Tibial artery (tissue), 4 donors: Measurements from ENCODE around the gene POTEF.
"Not testable (repeated sequence)": the region's sequence is repeated elsewhere in the genome, so short reads cannot be mapped to it uniquely, and the experiment has no call there.

ENCODE experiments used
- DNase-seq, 2 donors: peaks; one replicate each; pipeline ENCODE4 v3.0.0-alpha.2; 2019
- H3K27ac ChIP-seq, 2 donors: fragments of 200-600 bp; sonication (generic) in 1 of 2; 1 replicate in 1 of 2; 2 replicates in 1 of 2; pipeline ENCODE4 v1.5.1; 2018 to 2019; ENCODE audit warnings: mild to moderate bottlenecking in 1 of 2
- H3K27me3 ChIP-seq, 2 donors: fragments of 200-600 bp; sonication (generic) in 1 of 2; one replicate each; pipeline versions ENCODE4 v1.5.1 to v1.6.0; 2016 to 2019
- H3K36me3 ChIP-seq, 3 donors: fragments of 200-600 bp; sonication (generic) in 2 of 3; one replicate each; pipeline ENCODE4 v1.5.1; 2016 to 2019; ENCODE audit warnings: mild to moderate bottlenecking in 2 of 3
- H3K4me1 ChIP-seq, 4 donors: fragments of 200-600 bp; sonication (generic) in 2 of 4; 1 replicate in 3 of 4; 2 replicates in 1 of 4; pipeline ENCODE4 v1.5.1; 2016 to 2019
- H3K4me3 ChIP-seq, 2 donors: fragments of 200-600 bp; sonication (generic) in 1 of 2; 1 replicate in 1 of 2; 2 replicates in 1 of 2; pipeline ENCODE4 v1.5.1; 2018 to 2019; ENCODE audit warnings: mild to moderate bottlenecking in 2 of 2
- H3K9me3 ChIP-seq, 3 donors: fragments of 200-600 bp; sonication (generic) in 1 of 3; one replicate each; pipeline ENCODE4 v1.5.1; 2016 to 2019
- intact Hi-C: fragments of 100-400 bp; cut with DNase I; formaldehyde crosslinking; loops from one replicate; pipeline ENCODE4 v1.15.0; 2023; ENCODE audit warnings: low total_unique reads
- TF ChIP-seq, protein P1 (sequence below), 2 experiments: fragments of 200-600 bp in 1 of 2; fragments of 450-650 bp in 1 of 2; IDR thresholded peaks; one replicate each; pipeline ENCODE4 v1.5.1; 2017 to 2019; ENCODE audit warnings: antibody characterized with exemption in 2 of 2, mild to moderate bottlenecking in 1 of 2, moderate library complexity in 1 of 2

The POTEF gene

DNA sequence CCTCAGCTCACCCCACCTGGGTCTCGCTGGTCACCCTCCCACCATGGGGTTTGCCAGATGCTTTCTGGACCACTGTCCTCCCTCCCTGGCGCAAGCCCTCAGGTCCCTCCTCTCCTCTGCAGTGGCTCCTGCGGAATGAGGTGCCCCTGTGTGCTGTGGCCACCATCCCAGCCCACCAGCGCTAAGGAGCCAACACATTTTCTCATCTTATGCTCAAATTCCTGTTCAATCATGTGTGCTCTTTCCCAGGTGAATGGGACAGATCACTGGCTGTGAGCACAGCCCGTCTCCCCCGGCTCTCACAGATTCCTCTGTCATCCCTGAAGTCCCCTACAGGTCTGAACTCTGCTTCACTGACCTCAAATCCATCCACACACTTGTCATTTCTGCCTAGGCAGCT lies 31.1 kb upstream of the POTEF start:
- Histone ChIP-seq H3K4me3 (no peak overlapping the region), H3K36me3 (peaks cover 26 to 94% (median 61%) of the 10 kb centered on the region in 3 donors), H3K9me3 (no peaks in the 10 kb centered on the region), H3K27ac (no peak overlapping the region), H3K4me1 (no peaks in the 10 kb centered on the region), H3K27me3 (no peaks in the 10 kb centered on the region)
- intact Hi-C loops = no loop called here
- no peak for DNase-seq
- TF ChIP-seq, protein P1, sequence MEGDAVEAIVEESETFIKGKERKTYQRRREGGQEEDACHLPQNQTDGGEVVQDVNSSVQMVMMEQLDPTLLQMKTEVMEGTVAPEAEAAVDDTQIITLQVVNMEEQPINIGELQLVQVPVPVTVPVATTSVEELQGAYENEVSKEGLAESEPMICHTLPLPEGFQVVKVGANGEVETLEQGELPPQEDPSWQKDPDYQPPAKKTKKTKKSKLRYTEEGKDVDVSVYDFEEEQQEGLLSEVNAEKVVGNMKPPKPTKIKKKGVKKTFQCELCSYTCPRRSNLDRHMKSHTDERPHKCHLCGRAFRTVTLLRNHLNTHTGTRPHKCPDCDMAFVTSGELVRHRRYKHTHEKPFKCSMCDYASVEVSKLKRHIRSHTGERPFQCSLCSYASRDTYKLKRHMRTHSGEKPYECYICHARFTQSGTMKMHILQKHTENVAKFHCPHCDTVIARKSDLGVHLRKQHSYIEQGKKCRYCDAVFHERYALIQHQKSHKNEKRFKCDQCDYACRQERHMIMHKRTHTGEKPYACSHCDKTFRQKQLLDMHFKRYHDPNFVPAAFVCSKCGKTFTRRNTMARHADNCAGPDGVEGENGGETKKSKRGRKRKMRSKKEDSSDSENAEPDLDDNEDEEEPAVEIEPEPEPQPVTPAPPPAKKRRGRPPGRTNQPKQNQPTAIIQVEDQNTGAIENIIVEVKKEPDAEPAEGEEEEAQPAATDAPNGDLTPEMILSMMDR (IDR thresholded peaks at IDR 0.05) = no peak

DNA sequence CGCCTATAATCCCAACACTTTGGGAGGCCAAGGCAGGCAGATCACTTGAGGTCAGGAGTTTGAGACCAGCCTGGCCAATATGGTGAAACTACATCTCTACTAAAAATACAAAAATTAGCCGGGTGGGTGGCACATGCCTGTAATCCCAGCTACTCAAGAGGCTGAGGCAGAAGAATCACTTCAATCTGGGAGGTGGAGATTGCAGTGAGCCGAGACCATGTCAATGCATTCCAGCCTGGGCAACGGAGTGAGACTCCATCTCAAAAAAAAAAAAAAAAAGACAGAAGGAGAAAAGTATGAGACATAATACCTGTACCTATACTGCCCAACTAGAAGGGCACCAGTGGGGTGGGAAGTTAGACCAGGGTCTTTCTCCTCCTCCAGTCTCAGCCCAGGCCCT lies 30.4 kb upstream of the POTEF start:
- H3K9me3 ChIP-seq, intact Hi-C loops: not testable (repeated sequence)
- peaks cover 26 to 94% (median 62%) of the 10 kb centered on the region in 3 donors for H3K36me3 ChIP-seq

DNA sequence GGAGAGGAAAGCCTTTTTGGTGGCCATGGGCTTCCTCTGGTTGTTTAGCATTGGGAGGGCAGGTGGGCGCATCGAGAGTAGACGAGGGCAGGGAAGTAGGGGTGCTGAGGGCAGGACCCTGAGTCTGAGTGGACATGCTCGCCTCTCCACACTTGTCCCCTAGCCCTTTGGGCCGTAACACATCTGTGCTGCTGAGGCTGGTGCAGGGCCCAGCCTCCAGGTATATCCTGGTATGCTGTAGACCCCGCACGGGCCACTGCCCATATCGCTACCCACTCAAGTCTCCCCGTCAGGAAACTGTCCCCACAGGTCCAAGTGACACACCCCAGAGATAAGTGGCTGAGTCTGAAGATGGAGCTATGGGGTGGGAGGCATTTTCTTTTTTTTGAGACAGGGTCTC lies 29.6 kb upstream of the POTEF start:
- Histone ChIP-seq H3K27ac (no peak overlapping the region), H3K4me3 (no peak overlapping the region), H3K9me3 (no peaks in the 10 kb centered on the region), H3K4me1 (no peaks in the 10 kb centered on the region), H3K36me3 (peaks cover 24 to 94% (median 62%) of the 10 kb centered on the region in 3 donors), H3K27me3 (no peaks in the 10 kb centered on the region)
- DNase-seq = no peak
- intact Hi-C loops = no loop called here
- TF ChIP-seq, protein P1 (IDR thresholded peaks at IDR 0.05) = no peak

More for the DNA sequence above, 30.4 kb upstream of the POTEF start:
- not testable (repeated sequence) for H3K27me3 ChIP-seq, H3K4me1 ChIP-seq, H3K27ac ChIP-seq, DNase-seq, H3K4me3 ChIP-seq

DNA sequence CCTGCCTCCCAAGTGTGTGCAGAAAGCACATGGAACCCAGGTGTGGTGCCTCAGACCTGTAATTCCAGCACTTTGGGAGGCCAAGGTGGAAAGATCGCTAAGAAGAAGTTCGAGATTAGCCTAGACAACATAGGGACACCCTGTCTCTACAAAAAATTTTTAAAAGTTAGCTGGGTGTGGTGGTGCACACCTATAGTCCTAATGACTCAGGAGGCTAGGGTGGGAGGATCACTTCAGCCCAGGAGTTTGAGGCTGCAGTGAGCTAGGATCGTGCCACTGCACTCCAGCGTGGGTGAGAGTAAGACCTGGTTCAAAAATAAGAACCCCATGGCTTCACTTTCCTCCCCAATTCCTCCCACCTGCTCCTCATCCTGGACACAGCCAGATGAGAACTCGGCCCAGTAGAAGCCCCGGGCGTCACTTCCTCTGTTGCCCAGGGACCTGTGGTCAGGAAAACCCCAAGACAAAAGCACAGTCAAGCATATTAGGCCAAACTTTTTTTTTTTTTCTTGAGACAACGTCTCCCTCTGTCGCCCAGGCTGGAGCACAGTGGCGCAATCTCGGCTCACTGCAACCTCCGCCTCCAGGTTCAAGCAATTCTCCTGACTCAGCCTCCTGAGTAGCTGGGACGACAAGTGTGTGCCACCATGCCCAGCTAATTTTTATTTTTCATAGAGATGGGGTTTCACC lies 28.9 kb upstream of the POTEF start:
- H3K27me3 ChIP-seq, DNase-seq, H3K4me3 ChIP-seq, H3K27ac ChIP-seq, H3K9me3 ChIP-seq, intact Hi-C loops, H3K4me1 ChIP-seq: not testable (repeated sequence)
- H3K36me3 ChIP-seq = peaks cover 26 to 94% (median 62%) of the 10 kb centered on the region in 3 donors

DNA sequence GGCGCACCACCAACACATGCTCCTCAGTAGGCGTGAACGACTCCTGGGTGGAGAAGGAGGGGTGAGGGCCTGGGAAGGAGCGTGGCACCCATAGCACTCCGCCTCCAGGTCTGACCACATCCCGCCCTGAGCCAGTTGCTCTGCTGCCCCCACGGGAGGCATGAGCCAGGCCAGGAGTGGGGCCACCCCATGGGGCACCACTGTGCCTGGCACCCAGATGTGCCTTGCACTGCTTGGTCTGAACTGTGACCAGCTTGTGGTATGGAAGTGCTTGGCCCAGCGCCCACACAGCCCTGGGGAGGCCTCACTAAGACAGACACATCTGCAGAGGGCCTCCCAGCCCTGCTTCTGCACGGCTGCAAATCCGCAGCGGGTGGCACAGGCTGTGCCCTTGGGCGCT lies 28.3 kb upstream of the POTEF start:
- H3K27me3 ChIP-seq, H3K9me3 ChIP-seq, H3K4me1 ChIP-seq, H3K27ac ChIP-seq, H3K4me3 ChIP-seq, DNase-seq, intact Hi-C loops: not testable (repeated sequence)
- H3K36me3 ChIP-seq = peaks cover 27 to 94% (median 62%) of the 10 kb centered on the region in 3 donors

DNA sequence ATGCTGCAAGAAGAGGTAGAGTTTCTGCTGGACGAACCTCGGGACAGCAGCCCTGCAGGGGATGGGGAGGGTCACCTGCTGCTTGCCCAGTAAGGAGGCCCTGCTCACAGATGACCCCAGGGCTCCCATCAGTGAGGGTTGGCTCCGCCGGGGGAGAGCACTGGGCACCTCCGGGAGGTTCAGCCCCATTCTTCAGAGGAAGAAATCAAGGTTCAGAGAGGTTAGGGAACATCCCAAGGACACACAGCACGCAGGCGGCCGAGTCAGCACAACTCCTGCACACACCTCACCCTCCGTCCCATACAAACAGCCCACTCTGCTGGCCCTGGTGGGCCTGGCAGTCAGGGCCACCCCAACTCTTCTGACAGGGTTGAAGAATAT lies 27.6 kb upstream of the POTEF start:
- Histone ChIP-seq H3K27ac (no peak overlapping the region), H3K36me3 (peaks cover 32 to 95% (median 64%) of the 10 kb centered on the region in 3 donors), H3K4me1 (no peaks in the 10 kb centered on the region), H3K9me3 (no peaks in the 10 kb centered on the region), H3K4me3 (no peak overlapping the region), H3K27me3 (no peaks in the 10 kb centered on the region)
- TF ChIP-seq, protein P1 (IDR thresholded peaks at IDR 0.05) = no peak
- no peak for DNase-seq
- intact Hi-C loops = no loop called here

DNA sequence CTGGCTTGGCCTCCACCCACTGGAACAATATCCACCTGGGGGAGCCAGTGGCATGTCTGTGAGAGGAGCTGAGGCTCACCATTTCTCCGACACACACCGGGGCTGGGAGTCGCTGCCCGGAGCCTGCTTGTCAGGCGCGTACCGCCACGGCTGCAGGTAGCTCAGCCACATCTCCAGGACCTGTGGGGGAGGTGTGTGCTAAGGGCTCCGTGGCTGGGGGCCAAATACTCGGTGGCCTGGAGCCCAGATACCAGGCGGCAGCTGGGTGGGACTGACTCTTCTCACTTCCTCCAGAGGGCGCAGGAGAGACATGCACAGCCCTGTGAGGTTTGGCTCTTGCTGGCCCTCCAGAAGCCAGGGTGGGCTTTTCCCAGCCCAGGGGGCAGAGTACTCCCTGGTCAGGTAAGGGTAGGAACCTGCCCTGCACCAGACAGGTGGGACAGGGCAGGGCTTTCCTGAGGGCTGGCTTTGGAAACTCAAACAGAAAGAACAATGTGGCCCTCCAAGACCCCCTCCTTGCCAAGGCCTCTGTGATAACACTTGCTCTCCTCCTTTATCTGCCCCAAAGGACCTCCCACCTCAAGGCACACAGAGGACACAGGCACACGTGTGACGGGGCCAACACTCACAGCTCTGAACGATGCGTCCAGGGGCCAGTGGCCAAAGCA lies 27.1 kb upstream of the POTEF start:
- peaks cover 32 to 89% (median 59%) of the 10 kb centered on the region in 3 donors for H3K36me3 ChIP-seq
- H3K4me3 ChIP-seq, H3K9me3 ChIP-seq, H3K27me3 ChIP-seq, intact Hi-C loops, H3K27ac ChIP-seq, DNase-seq, H3K4me1 ChIP-seq: not testable (repeated sequence)
